OCI-LY3 (cell line): Measurements from ENCODE around the gene COMMD4.
"Not testable (repeated sequence)": the region's sequence is repeated elsewhere in the genome, so short reads cannot be mapped to it uniquely, and the experiment has no call there.

Experiments
- H2AFZ ChIP-seq: fragments of 200-600, 300-600 bp; shearing (Covaris generic); 2 replicates; pipeline ENCODE4 v1.6.0; 2014; ENCODE audit warnings: antibody characterized with exemption, low read depth, low read length
- H3K27ac ChIP-seq: fragments of 200-600, 300-600 bp; sonication (generic); 2 replicates; pipeline ENCODE4 v1.5.1; 2014; ENCODE audit warnings: mild to moderate bottlenecking, low read length, moderate library complexity, mixed read lengths
- H3K27me3 ChIP-seq: fragments of 200-600, 300-600 bp; sonication (generic); 2 replicates; pipeline ENCODE4 v1.6.1; 2014; ENCODE audit warnings: low read depth, low read length, mixed read lengths
- H3K36me3 ChIP-seq: fragments of 200-600, 300-600 bp; sonication (generic); replicated peaks from 2 replicates; pipeline ENCODE3; 2014; ENCODE audit warnings: low read depth, low read length, mixed read lengths
- H3K4me1 ChIP-seq: fragments of 300-600, 200-600 bp; sonication (generic); 2 replicates; pipeline ENCODE4 v1.6.1; 2014; ENCODE audit warnings: low read length, mixed read lengths
- H3K4me2 ChIP-seq: fragments of 200-600, 300-600 bp; sonication (generic); 2 replicates; pipeline ENCODE4 v1.6.1; 2014; ENCODE audit warnings: low read length, mixed read lengths
- H3K4me3 ChIP-seq: fragments of 300-600, 200-600 bp; sonication (generic); 2 replicates; pipeline ENCODE4 v1.5.1; 2014; ENCODE audit warnings: antibody characterized with exemption, mild to moderate bottlenecking, low read length, moderate library complexity
- H3K79me2 ChIP-seq: fragments of 300-600, 200-600 bp; shearing (Covaris generic); 2 replicates; pipeline ENCODE4 v1.6.1; 2014; ENCODE audit warnings: mild to moderate bottlenecking, low read length, mixed read lengths
- H3K9ac ChIP-seq: fragments of 300-600, 200-600 bp; shearing (Covaris generic); 2 replicates; pipeline ENCODE4 v1.6.0; 2014; ENCODE audit warnings: mild to moderate bottlenecking, low read length, moderate library complexity
- H3K9me3 ChIP-seq: fragments of 200-600, 300-600 bp; shearing (Covaris generic); 2 replicates; pipeline ENCODE4 v1.6.1; 2014; ENCODE audit warnings: low read length, mixed read lengths; ENCODE audit not compliant: insufficient read depth
- H4K20me1 ChIP-seq: fragments of 200-600, 300-600 bp; sonication (generic); 2 replicates; pipeline ENCODE4 v1.6.1; 2016; ENCODE audit warnings: low read length, mixed read lengths; ENCODE audit not compliant: insufficient read depth
- EZH2phosphoT487 ChIP-seq: fragments of 200-600 bp; shearing (Covaris generic); IDR thresholded peaks from 2 replicates; pipeline ENCODE4 v1.6.1; 2018; ENCODE audit warnings: antibody characterized with exemption, mixed run types, low read depth
- TF ChIP-seq, protein P1 (sequence below): fragments of 200-600, 300-600 bp; sonication (generic); IDR thresholded peaks from 2 replicates; pipeline ENCODE4 v1.5.1; 2014; ENCODE audit warnings: antibody characterized with exemption, low read length, low read depth

COMMD4 gene

DNA sequence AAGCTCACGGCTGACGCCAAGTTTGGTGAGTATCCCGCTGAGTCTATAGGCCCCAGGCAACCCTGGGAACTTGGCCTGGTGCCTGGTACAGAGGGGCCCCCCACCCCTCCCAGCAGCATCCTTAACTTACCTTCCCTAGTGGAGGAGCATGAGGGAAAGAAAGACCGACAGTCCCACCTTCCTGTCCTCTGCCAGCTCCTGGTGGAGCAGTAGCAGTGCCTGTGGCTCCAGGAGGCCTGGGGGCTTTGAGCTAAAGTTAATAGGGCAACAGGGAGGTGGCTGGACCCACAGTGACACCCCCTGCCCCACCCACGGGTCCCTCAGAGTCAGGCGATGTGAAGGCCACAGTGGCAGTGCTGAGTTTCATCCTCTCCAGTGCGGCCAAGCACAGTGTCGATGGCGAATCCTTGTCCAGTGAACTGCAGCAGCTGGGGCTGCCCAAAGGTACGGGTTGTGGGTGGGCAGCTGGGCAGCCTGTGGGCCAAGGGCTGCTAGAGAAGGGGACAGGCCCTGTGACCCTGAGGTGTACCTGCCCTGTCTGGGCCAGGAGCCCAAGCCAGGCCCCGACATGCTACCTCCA is 2.9 kb downstream of the COMMD4 start:
- Histone ChIP-seq H3K4me2 (no peak overlapping the region), H4K20me1 (no peaks in the 10 kb centered on the region), H3K4me1 (peaks cover 11% of the 10 kb centered on the region), H3K27ac (no peak overlapping the region), H3K36me3 (peaks cover 5% of the 10 kb centered on the region), H3K9me3 (no peaks in the 10 kb centered on the region), H3K79me2 (peaks cover 10% of the 10 kb centered on the region), H3K27me3 (no peaks in the 10 kb centered on the region), H3K9ac (no peak overlapping the region), H3K4me3 (no peak overlapping the region), H2AFZ (no peak overlapping the region)
- TF ChIP-seq, protein P1, sequence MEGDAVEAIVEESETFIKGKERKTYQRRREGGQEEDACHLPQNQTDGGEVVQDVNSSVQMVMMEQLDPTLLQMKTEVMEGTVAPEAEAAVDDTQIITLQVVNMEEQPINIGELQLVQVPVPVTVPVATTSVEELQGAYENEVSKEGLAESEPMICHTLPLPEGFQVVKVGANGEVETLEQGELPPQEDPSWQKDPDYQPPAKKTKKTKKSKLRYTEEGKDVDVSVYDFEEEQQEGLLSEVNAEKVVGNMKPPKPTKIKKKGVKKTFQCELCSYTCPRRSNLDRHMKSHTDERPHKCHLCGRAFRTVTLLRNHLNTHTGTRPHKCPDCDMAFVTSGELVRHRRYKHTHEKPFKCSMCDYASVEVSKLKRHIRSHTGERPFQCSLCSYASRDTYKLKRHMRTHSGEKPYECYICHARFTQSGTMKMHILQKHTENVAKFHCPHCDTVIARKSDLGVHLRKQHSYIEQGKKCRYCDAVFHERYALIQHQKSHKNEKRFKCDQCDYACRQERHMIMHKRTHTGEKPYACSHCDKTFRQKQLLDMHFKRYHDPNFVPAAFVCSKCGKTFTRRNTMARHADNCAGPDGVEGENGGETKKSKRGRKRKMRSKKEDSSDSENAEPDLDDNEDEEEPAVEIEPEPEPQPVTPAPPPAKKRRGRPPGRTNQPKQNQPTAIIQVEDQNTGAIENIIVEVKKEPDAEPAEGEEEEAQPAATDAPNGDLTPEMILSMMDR = no peak
- no peak for TF ChIP-seq EZH2phosphoT487

DNA sequence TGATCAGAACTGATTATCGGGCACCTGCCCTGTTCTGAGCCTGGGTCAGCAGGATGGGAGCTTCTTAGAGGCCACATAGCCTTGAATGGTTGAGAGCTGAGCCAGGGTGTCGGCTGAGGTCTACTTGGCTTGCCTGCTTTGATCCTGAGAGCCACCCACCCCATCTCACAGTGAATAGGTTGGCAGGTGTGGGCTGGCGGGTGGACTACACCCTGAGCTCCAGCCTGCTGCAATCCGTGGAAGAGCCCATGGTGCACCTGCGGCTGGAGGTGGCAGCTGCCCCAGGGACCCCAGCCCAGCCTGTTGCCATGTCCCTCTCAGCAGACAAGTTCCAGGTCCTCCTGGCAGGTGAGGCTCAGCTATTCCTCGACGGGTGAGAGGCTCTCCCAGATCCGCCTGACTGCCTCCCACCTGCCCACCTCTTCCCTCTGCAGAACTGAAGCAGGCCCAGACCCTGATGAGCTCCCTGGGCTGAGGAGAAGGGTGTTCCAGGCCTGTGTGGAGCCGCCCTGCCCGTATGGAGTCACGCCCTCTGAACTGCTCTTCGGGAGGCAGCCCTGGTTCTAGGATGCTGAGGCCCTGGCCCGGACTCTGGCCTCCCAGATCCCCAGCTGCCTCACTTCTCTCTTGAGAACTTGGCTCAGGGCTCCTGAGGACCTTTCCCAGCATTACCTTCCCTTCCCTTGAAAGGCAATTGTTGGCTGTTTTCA is 3.8 kb downstream of the COMMD4 start:
- Histone ChIP-seq H3K4me2 (no peak overlapping the region), H3K9ac (no peak overlapping the region), H3K4me3 (no peak overlapping the region), H3K27ac (no peak overlapping the region), H3K9me3 (no peaks in the 10 kb centered on the region), H4K20me1 (no peaks in the 10 kb centered on the region), H2AFZ (no peak overlapping the region), H3K36me3 (peaks cover 5% of the 10 kb centered on the region), H3K27me3 (no peaks in the 10 kb centered on the region), H3K79me2 (peaks cover 10% of the 10 kb centered on the region), H3K4me1 (peaks cover 11% of the 10 kb centered on the region)
- TF ChIP-seq, protein P1 = no peak
- no peak for TF ChIP-seq EZH2phosphoT487

DNA sequence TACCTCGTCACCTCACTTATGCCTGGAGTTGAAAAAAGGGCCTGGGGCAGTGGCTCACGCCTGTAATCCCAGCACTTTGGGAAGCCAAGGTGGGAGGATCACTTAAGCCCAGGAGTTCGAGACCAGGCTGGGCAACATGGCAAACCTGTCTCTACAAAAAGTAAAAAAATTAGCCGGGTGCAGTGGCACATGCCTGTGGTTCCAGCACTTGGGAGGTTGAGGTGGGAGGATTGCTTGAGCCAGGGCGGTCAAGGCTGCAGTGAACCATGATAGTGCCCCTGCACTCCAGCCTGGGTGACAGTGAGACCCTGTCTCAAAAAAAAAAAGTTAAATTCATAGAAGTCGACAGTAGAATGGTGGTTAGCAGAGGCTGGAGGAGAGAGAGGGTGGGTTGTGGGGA is 6.4 kb downstream of the COMMD4 start:
- Histone ChIP-seq H2AFZ (no peak overlapping the region), H3K79me2 (no peaks in the 10 kb centered on the region), H3K9me3 (no peaks in the 10 kb centered on the region), H3K9ac (no peak overlapping the region), H3K27me3 (no peaks in the 10 kb centered on the region), H3K4me2 (no peak overlapping the region), H3K36me3 (peaks cover 5% of the 10 kb centered on the region), H4K20me1 (no peaks in the 10 kb centered on the region), H3K4me1 (no peaks in the 10 kb centered on the region), H3K4me3 (no peak overlapping the region), H3K27ac (no peak overlapping the region)
- TF ChIP-seq, protein P1 = no peak
- no peak for TF ChIP-seq EZH2phosphoT487

DNA sequence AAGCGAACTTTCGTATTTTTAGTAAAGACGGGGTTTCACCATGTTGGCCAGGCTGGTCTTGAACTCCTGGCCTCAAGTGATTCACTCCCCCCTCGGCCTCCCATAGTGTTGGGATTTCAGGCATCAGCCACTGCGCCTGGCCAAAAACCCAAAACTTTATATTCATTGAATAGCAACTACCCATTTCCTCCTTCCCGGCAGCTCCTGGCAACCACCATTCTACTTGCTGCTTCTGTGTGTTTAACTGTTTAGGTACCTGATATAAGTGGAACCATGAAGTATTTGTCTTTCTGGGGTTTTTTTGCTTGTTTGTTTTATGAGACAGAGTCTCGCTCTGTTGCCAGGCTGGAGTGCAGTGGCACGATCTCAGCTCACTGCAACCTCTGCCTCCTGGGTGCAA is 8.1 kb downstream of the COMMD4 start:
- not testable (repeated sequence) for H3K27ac ChIP-seq, H2AFZ ChIP-seq, H3K79me2 ChIP-seq, H3K4me1 ChIP-seq, H3K9me3 ChIP-seq, H4K20me1 ChIP-seq, H3K9ac ChIP-seq, H3K4me2 ChIP-seq, H3K36me3 ChIP-seq, H3K4me3 ChIP-seq, H3K27me3 ChIP-seq
